Measurements from ENCODE around the gene NCAM1. TPM values are rescaled to one million over a fixed set of nuclear protein-coding genes. Genes with fewer than 3 reads are reported as not detected.

The NCAM1 gene
- total RNA-seq: 0.05 and 0.06 TPM in 2 replicates

GRCh38 chr11:112961146-112961668 is at the start of gene NCAM1:
Gene NCAM1, plus strand, starts transcription at chr11:112961420.

GRCh38 chr11:113314389-113315301 is 353.4 kb downstream of the NCAM1 start, which contains the start of gene TTC12:
Gene TTC12, plus strand, starts transcription at chr11:113314583. Its CDS starts 1,675 bp downstream, at chr11:113316258.

All from cardiac ventricle fibroblast (primary cell).